BJ (cell line): ENCODE results near the gene ANKHD1. TPM values are rescaled to one million over a fixed set of nuclear protein-coding genes. Genes with fewer than 3 reads are reported as not detected.

Experiments used
- CTCF ChIA-PET: fragments of 350-600 bp; formaldehyde crosslinking; extraction: SDS; loops from one replicate; lab custom pipeline; 2021; ENCODE audit warnings: antibody characterized with exemption, inconsistent platforms; lab: Yijun Ruan, JAX
- POLR2A ChIA-PET: fragments of 300-600 bp; sonication (Branson Sonifier 250); formaldehyde crosslinking; extraction: SDS; loops from one replicate; lab custom pipeline; 2021; ENCODE audit warnings: antibody characterized with exemption; lab: Charles Lee
- DNase-seq: peaks from one replicate; pipeline ENCODE4 v3.0.0-alpha.2; 2011; ENCODE audit warnings: low read depth
- H3K27me3 ChIP-seq: 2 replicates; pipeline ENCODE4 v1.6.0; 2011; ENCODE audit warnings: low read length; ENCODE audit not compliant: control insufficient read depth, insufficient read depth
- H3K36me3 ChIP-seq: 2 replicates; pipeline ENCODE4 v1.5.1; 2011; ENCODE audit warnings: low read length; ENCODE audit not compliant: control insufficient read depth, insufficient read depth
- H3K4me3 ChIP-seq: 2 replicates; pipeline ENCODE4 v1.5.1; 2011; ENCODE audit warnings: low read depth, mild to moderate bottlenecking, control low read depth, low read length
- CTCF ChIP-seq: IDR thresholded peaks from 2 replicates; pipeline ENCODE4 v1.5.1; 2011; ENCODE audit warnings: low read depth, mild to moderate bottlenecking, control low read depth, inconsistent platforms, low read length, moderate library complexity; ENCODE audit not compliant: insufficient read depth
- polyA plus RNA-seq: library from polyadenylated mRNA; depleted of rRNA; stranded (reverse); fragments of >200 nt; gene quantifications from 2 replicates; pipeline ENCODE4 v1.2.3, GENCODE V29; 2011

The ANKHD1 gene
- polyA plus RNA-seq, 1 experiment, result 28.0 TPM

DNA sequence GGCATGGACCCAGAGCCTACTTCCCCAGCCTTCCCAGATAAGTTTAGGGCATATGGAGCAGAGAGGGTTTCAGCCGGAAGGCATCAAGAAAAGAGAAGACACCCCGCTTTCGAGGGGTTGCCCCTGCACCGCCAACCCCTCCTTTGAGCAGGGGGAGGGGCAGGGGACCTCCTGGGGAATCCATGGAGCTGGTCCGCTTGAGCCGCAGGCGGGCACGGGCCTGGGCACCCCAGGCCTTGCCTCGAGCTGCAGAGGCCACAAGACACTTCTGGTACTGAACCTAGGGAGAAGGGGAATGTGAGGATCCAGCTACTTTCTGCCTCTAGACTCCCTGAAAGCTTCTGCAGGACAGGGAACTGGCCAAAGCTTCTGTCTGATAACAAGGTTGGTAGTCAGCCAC lies 156.9 kb downstream of the ANKHD1 start:
- H3K27me3 ChIP-seq, result no peaks in the 10 kb centered on the region
- peaks cover 9% of the 10 kb centered on the region for H3K36me3 ChIP-seq
- no peak for DNase-seq
- H3K4me3 ChIP-seq, result no peak overlapping the region
- CTCF ChIA-PET, result interaction anchor here (1.9 to 2.1 kb wide), 2 partner anchors 11 to 186 kb away, joined by 5 to 9 read pairs; partner anchors contain the start of gene EIF4EBP3
- TF ChIP-seq CTCF, result no peak
- POLR2A ChIA-PET, result no interaction called here

DNA sequence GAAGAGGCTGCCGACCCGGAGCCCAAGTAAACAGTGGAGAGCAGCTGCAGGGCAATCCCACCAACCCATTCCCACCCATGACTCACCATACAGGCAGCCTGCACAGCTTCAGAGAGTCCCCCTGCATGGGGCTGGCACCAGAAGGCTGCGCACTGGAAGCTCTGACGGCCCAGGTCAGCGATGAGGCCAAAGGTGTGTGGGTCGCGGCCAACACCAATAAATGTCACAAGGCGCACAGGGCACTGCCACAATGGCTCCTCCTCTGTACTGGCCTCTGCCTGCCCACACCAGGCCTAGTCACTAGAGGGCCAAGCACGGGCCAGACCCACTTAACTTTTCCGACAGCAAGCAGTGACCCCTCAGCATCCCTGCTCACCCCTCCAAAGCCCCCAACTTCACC lies 158.6 kb downstream of the ANKHD1 start:
- DNase-seq, result no peak
- H3K27me3 ChIP-seq, result no peaks in the 10 kb centered on the region
- TF ChIP-seq CTCF, result no peak
- H3K4me3 ChIP-seq, result no peak overlapping the region
- peaks cover 9% of the 10 kb centered on the region for H3K36me3 ChIP-seq
- CTCF ChIA-PET, result interaction anchor here (1.8 kb wide), 1 partner anchor 13 kb away, joined by 5 read pairs; the partner anchor contains the start of gene EIF4EBP3
- POLR2A ChIA-PET, result no interaction called here

GRCh38 chr5:140561753-140562523 lies 160.3 kb downstream of the ANKHD1 start:
- TF ChIP-seq CTCF, result no peak
- Histone ChIP-seq H3K4me3 (no peak overlapping the region), H3K27me3 (no peaks in the 10 kb centered on the region), H3K36me3 (peaks cover 12% of the 10 kb centered on the region)
- POLR2A ChIA-PET, result no interaction called here
- no peak for DNase-seq
- CTCF ChIA-PET, result interaction anchor here (1.3 kb wide), 1 partner anchor 73 kb away, joined by 5 read pairs; no protein-coding TSS in a partner anchor

GRCh38 chr5:140563596-140563995 lies 162.0 kb downstream of the ANKHD1 start:
- no peak for TF ChIP-seq CTCF
- POLR2A ChIA-PET, result interaction anchor here (0.6 to 0.8 kb wide), 2 partner anchors 11 to 227 kb away, joined by 4 read pairs; no protein-coding TSS in a partner anchor
- DNase-seq, result no peak
- no peaks in the 10 kb centered on the region for H3K27me3 ChIP-seq
- CTCF ChIA-PET, result interaction anchor here (0.8 to 1.9 kb wide), 5 partner anchors 11 to 84 kb away, joined by 3 to 11 read pairs (median 5); partner anchors contain the start of genes EIF4EBP3, IK, NDUFA2 and TMCO6
- H3K4me3 ChIP-seq, result peak overlapping the region; percentile 59
- peaks cover 17% of the 10 kb centered on the region for H3K36me3 ChIP-seq

DNA sequence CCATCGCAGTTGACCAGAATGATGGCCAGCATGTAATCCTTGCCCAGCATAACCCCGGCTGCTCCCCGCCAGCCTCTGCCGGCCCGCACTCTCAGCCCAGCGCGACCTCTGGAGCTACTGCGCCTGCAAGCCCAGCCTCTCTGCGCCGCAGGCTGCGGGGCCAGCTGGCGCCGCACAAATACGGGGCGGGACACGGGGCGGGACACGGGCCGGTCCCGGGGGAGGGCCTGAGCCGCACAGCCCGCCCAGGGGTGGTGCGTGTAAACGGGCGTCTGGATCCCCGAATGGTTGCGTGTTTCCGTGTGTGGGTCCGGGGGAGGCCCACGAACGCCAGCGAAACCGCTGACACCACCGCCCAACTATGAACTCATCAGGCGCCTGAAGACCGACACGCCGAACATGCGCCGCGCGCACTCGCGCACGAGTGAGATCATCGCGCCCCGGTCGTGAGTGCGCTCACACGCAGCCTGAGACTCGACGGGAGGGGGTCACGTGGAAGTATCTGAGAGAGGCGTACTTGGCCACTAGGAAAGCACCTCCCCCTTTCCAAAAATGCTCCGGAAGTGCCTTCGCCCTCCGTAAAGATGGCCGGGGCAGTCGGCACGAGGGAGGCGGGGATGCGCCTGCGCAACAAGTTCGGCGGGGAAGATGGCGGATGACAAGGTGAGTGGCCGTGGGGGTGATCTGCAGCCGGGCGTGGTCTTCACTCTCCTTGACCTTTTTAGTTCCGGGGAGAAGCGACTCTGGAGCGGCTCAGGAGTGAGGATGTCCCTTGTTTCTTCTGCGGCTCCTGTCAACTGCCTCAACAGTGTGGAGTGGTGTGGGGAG lies 162.8 kb downstream of the ANKHD1 start, which contains the start of the genes APBB3 and SLC35A4:
TSS of gene APBB3 (minus strand) at position 403 of the 828 bp plus-strand sequence. CDS start at position 50, 353 bp downstream.
TSS of gene SLC35A4 (plus strand) at position 633 of the 828 bp plus-strand sequence. CDS start 2,342 bp downstream, outside the sequence.
- no peak for TF ChIP-seq CTCF
- CTCF ChIA-PET, result interaction anchor here (0.8 to 1.9 kb wide), 6 partner anchors 10 to 83 kb away, joined by 3 to 11 read pairs (median 4); partner anchors contain the start of genes EIF4EBP3, IK, NDUFA2 and TMCO6
- POLR2A ChIA-PET, result interaction anchor here (0.6 to 0.8 kb wide), 2 partner anchors 10 to 228 kb away, joined by 4 read pairs; no protein-coding TSS in a partner anchor
- H3K4me3 ChIP-seq, result peak within 1 kb of the TSS; percentile 59
- DNase-seq, result peak; percentile 97
- H3K27me3 ChIP-seq, result no peaks in the 10 kb centered on the region
- H3K36me3 ChIP-seq, result peaks cover 17% of the 10 kb centered on the region
